Gastrocnemius medialis (tissue), 4 donors: ENCODE measurements around the gene PTPRT. TPM values are rescaled to one million over a fixed set of nuclear protein-coding genes. Genes with fewer than 3 reads are reported as not detected.

Source experiments
- ATAC-seq, 2 donors: fragments of 150-250 bp; one replicate each; pipeline ENCODE4 v1.9.1; 2016
- DNase-seq, 2 donors: peaks; one replicate each; pipeline ENCODE4 v3.0.0-alpha.2; 2019
- H3K27ac ChIP-seq, 4 donors: fragments of 200-600 bp; sonication (generic); 1 replicate in 1 of 4; 2 replicates in 3 of 4; pipeline ENCODE4 v1.5.1; 2016 to 2018; ENCODE audit warnings: mild to moderate bottlenecking in 2 of 4, moderate library complexity in 1 of 4
- H3K27me3 ChIP-seq, 3 donors: fragments of 200-600 bp; sonication (generic) in 2 of 3; 1 replicate in 1 of 3; 2 replicates in 2 of 3; pipeline versions ENCODE4 v1.5.1 to v1.6.0; 2016 to 2019; ENCODE audit warnings: mild to moderate bottlenecking in 1 of 3, moderate library complexity in 1 of 3
- H3K36me3 ChIP-seq, 2 donors: fragments of 200-600 bp; sonication (generic) in 1 of 2; one replicate each; pipeline ENCODE4 v1.5.1; 2017 to 2018
- H3K4me1 ChIP-seq, 2 donors: fragments of 200-600 bp; sonication (generic) in 1 of 2; one replicate each; pipeline ENCODE4 v1.5.1; 2016 to 2017; ENCODE audit warnings: mild to moderate bottlenecking in 2 of 2
- H3K4me3 ChIP-seq, 4 donors: fragments of 200-600 bp; sonication (generic) in 3 of 4; 1 replicate in 1 of 4; 2 replicates in 3 of 4; pipeline ENCODE4 v1.5.1; 2016 to 2019; ENCODE audit warnings: mild to moderate bottlenecking in 2 of 4
- H3K9me3 ChIP-seq, 3 donors: fragments of 200-600 bp; sonication (generic) in 2 of 3; 1 replicate in 1 of 3; 2 replicates in 2 of 3; pipeline ENCODE4 v1.5.1; 2016 to 2019
- CTCF ChIP-seq, 5 experiments: fragments of 450-650 bp in 3 of 5; fragments of 200-600 bp in 2 of 5; sonication (generic) in 2 of 5; IDR thresholded peaks in 4 of 5; conservative IDR thresholded peaks in 1 of 5; 1 replicate in 4 of 5; 2 replicates in 1 of 5; pipeline ENCODE4 v1.5.1; 2016 to 2019; ENCODE audit warnings: antibody characterized with exemption in 5 of 5, mild to moderate bottlenecking in 3 of 5, moderate library complexity in 3 of 5
- POLR2A ChIP-seq, 2 donors: fragments of 450-650 bp; IDR thresholded peaks; one replicate each; pipeline ENCODE4 v1.6.1; 2017; ENCODE audit warnings: antibody characterized with exemption in 2 of 2, mild to moderate bottlenecking in 2 of 2, moderate library complexity in 2 of 2
- in situ Hi-C, 4 donors: fragments of 200-750 bp; cut with MboI; loops; one replicate each; pipeline versions ENCODE4 v1.15.0 to v1.8.0; 2017; ENCODE audit warnings: low sequenced_read_pairs in 4 of 4
- intact Hi-C: fragments of 100-400 bp; cut with DNase I; formaldehyde crosslinking; loops from one replicate; pipeline ENCODE4 v1.15.1; 2023; ENCODE audit warnings: low total_unique reads
- total RNA-seq, 4 donors: library from RNA; depleted of rRNA; stranded (reverse); fragments of >200 nt; gene quantifications; one replicate each; pipeline versions ENCODE4 v1.1.0 to v1.2.3, GENCODE V29; 2016

PTPRT gene
- total RNA-seq, 4 donors from 2014 or later: not detected

- intact Hi-C loops (no loop called here), in situ Hi-C loops (no loop called here)
- no peaks in the 10 kb centered on the region for H3K4me1 ChIP-seq
- no peak overlapping the region for H3K4me3 ChIP-seq
- no peaks in the 10 kb centered on the region for H3K36me3 ChIP-seq
- ATAC-seq (no peak), DNase-seq (no peak)
- no peaks in the 10 kb centered on the region for H3K9me3 ChIP-seq
- H3K27ac ChIP-seq: no peak overlapping the region
- TF ChIP-seq CTCF (IDR thresholded peaks at IDR 0.05 in 4 of 5, conservative IDR thresholded peaks at IDR 0.05 in 1 of 5): no peak
- no peak for TF ChIP-seq POLR2A (IDR thresholded peaks at IDR 0.05)
- H3K27me3 ChIP-seq: no peaks in the 10 kb centered on the region
These were observed 1163.1 kb downstream of the PTPRT start for GRCh38 chr20:42026599-42026998.

- Histone ChIP-seq H3K9me3 (no peaks in the 10 kb centered on the region), H3K4me1 (no peaks in the 10 kb centered on the region), H3K27me3 (no peaks in the 10 kb centered on the region), H3K4me3 (no peak overlapping the region), H3K36me3 (no peaks in the 10 kb centered on the region), H3K27ac (no peak overlapping the region)
- TF ChIP-seq CTCF (IDR thresholded peaks at IDR 0.05 in 4 of 5, conservative IDR thresholded peaks at IDR 0.05 in 1 of 5): no peak
- ATAC-seq (no peak), DNase-seq (no peak)
- in situ Hi-C loops: no loop called here
- intact Hi-C loops: no loop called here
These were observed 1165.1 kb downstream of the PTPRT start for GRCh38 chr20:42024653-42025052.
